GM19438 (cell line): ENCODE measurements around the gene KIF2C.
"Not testable (repeated sequence)": the region's sequence is repeated elsewhere in the genome, so short reads cannot be mapped to it uniquely, and the experiment has no call there.

ENCODE experiments used
- ATAC-seq: cut with Tn5 transposase; IDR thresholded peaks from one replicate; pipeline ENCODE4 v1.9.1; 2021; ENCODE audit warnings: low read depth; ENCODE audit not compliant: unreplicated experiment

Gene KIF2C

DNA sequence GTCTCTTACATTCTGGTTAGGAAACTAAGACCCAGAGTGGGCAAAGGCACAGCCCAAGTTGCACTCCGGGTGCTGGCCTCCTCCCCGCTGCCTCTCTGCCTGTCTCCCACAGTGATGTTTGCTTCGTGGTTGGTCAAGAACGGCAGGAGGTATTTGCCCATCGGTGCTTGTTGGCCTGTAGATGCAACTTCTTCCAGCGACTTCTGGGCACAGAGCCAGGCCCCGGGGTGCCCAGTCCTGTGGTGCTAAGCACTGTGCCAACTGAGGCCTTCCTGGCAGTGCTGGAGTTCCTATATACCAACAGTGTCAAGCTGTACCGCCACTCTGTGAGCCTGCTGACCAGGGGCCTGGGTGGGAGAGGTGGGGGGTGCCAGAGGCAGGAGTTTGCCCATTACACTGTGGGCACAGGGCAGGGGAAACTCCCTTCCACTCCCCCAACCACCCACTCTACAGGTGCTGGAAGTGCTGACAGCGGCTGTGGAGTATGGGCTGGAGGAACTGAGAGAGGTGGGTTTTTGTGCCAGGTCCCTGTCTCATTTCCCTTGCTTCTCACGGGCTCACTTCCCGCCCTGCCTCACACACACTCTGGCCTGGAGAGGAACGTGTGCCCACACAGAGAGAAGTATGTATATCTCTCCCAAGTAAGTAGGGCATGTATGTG, 70.6 kb downstream of the KIF2C start:
- ATAC-seq, result no peak

DNA sequence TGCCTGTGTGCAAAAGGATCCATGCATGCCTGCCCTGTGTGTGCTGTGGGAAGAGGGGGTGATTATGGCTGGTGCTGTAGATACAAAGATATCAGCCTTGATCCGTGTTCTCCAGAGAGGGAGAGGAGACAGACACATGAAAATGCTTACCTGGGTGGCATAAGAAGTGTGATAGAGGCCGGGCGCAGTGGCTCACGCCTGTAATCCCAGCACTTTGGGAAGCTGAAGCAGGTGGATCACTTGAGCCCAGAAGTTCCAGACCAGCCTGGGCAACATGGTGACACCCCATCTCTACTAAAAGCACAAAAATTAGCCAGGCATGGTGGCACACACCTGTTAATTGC, 71.1 kb downstream of the KIF2C start:
- ATAC-seq, result not testable (repeated sequence)

DNA sequence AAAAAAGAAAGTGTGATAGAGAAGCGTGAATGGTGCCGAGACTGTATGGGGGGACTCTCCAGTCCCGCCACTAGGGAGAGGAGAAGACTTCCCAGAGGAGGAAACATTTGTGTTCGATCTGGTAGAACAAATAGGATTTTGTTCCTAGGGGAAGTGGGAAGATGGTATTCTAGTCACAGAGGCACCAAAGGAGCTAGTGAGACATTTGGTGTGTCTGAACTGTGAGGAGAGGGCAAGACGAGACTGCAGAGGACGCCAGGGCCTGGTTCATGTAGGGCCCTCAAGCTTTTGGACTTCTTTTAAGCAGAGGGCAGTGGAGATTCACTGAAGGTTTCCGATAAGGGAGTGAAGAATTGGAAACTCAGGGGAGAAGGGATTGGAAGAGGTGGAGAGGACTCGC, 71.6 kb downstream of the KIF2C start:
- no peak for ATAC-seq

DNA sequence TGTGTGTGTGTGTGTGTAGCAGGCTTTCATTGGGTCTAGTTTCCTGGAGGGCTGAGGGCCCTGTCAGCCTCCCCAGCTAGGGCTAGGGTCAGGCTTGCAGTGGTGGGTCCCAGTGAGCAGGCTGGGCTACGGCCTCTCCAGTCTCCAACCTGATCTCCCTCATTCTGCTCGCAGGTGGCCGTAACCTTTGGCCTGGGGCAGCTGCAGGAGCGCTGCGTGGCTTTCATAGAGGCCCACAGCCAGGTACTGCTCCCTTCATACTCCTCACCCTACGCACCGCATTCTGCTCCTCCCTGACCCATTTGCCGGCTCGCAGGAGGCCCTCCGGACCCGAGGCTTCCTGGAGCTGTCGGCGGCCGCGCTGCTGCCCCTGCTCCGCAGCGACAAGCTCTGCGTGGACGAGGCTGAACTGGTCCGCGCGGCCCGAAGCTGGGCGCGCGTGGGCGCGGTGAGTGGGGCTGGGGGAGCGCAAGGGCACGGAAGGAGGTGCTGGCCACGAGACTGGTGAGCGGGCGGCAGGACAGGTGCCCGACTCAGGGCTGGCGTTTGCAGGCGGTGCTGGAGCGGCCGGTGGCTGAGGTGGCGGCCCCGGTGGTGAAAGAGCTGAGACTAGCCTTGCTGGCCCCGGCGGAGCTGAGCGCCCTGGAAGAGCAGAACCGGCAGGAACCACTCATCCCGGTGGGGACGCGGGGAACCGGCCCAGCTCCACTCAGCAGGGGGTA, 73.3 kb downstream of the KIF2C start:
- no peak for ATAC-seq

DNA sequence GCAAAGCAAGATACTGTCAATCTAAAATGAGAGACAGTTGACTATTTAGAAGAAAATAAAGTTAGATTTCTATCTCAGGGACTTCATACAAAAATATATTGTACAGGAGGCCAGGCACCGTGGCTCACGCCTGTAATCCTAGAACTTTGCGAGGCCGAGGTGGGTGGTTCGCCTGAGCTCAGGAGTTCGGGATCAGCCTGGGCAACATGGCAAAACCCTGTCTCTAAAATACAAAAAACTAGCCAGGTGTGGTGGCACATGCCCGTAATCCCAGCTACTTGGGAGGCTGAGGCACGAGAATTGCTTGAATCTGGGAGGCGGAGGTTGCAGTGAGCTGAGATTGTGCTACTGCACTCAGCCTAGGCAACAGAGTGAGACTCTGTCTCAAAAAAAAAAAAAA, 76.3 kb downstream of the KIF2C start:
- not testable (repeated sequence) for ATAC-seq

DNA sequence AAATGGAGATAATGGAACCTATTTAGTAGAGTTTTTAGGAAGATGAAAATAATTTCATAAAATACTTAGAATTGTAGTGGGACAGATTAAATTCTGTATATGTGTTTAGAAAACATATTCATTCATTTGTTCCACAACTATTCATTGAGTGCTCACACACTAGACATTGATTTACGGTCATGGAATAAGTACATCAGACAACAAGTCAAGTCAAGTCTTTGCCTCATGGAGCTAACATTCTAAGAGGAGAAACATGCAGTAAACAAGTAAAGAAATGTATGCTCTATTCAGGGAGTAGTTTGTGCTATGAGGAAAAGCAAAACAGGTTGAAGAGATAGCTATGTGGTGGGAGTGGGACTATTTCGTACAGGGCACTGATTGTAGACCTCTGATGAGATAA, 77.7 kb downstream of the KIF2C start:
- no peak for ATAC-seq
